ENCODE data around the gene JARID2.

GRCh38 chr6:15200087-15200486, 45.8 kb upstream of the JARID2 start:
- TF ChIP-seq MAX (IDR thresholded peaks at IDR 0.05; ENCODE audit: low read depth) (no peak), FOXM1 (IDR thresholded peaks at IDR 0.05; ENCODE audit: low read depth) (no peak), CTCF (IDR thresholded peaks at IDR 0.05) (no peak), POLR2AphosphoS5 (IDR thresholded peaks at IDR 0.05; ENCODE audit: low read depth, low read length) (no peak), MXI1 (IDR thresholded peaks at IDR 0.05; ENCODE audit: low read depth, low read length) (no peak), TAF1 (IDR thresholded peaks at IDR 0.05; ENCODE audit: borderline replicate concordance, low read depth, low read length) (no peak), JUND (IDR thresholded peaks at IDR 0.05) (no peak), PBX3 (IDR thresholded peaks at IDR 0.05) (no peak), ZBTB33 (IDR thresholded peaks at IDR 0.05; ENCODE audit: borderline replicate concordance, low read depth) (no peak), MEF2A (IDR thresholded peaks at IDR 0.05; ENCODE audit: borderline replicate concordance, low read depth) (no peak), EZH2phosphoT487 (IDR thresholded peaks at IDR 0.05; ENCODE audit: borderline replicate concordance, low read depth) (no peak), RXRA (IDR thresholded peaks at IDR 0.05; ENCODE audit: borderline replicate concordance, low read depth) (no peak), IRF3 (IDR thresholded peaks at IDR 0.05; ENCODE audit: low read depth, low read length) (no peak)

Data from SK-N-SH (cell line).